Ascending aorta (tissue), 2 donors: ENCODE measurements around the gene VDAC1. TPM values are rescaled to one million over a fixed set of nuclear protein-coding genes. Genes with fewer than 3 reads are reported as not detected.

Source experiments
- DNase-seq, 2 donors: peaks; one replicate each; pipeline ENCODE4 v3.0.0-alpha.2; 2019; ENCODE audit warnings: low spot score in 2 of 2
- H3K27ac ChIP-seq, 2 donors: fragments of 200-600 bp; sonication (generic); one replicate each; pipeline ENCODE4 v1.5.1; 2016 to 2017; ENCODE audit warnings: mild to moderate bottlenecking in 1 of 2
- H3K27me3 ChIP-seq: fragments of 200-600 bp; sonication (generic); one replicate; pipeline ENCODE4 v1.5.1; 2017
- H3K36me3 ChIP-seq, 2 donors: fragments of 200-600 bp; sonication (generic); one replicate each; pipeline ENCODE4 v1.5.1; 2016
- H3K4me1 ChIP-seq, 2 donors: fragments of 200-600 bp; sonication (generic); one replicate each; pipeline ENCODE4 v1.5.1; 2016 to 2017; ENCODE audit warnings: mild to moderate bottlenecking in 1 of 2
- H3K4me3 ChIP-seq, 2 donors: fragments of 200-600 bp; sonication (generic); one replicate each; pipeline ENCODE4 v1.5.1; 2016 to 2017; ENCODE audit warnings: mild to moderate bottlenecking in 1 of 2
- H3K9me3 ChIP-seq, 2 donors: fragments of 200-600 bp; sonication (generic); one replicate each; pipeline ENCODE4 v1.5.1; 2016
- CTCF ChIP-seq, 3 experiments: fragments of 200-600 bp in 2 of 3; fragments of 450-650 bp in 1 of 3; sonication (generic) in 2 of 3; IDR thresholded peaks; one replicate each; pipeline ENCODE4 v1.5.1; 2016 to 2019; ENCODE audit warnings: antibody characterized with exemption in 3 of 3, mild to moderate bottlenecking in 1 of 3, moderate library complexity in 1 of 3
- intact Hi-C: fragments of 100-400 bp; cut with DNase I; formaldehyde crosslinking; loops from one replicate; pipeline ENCODE4 v1.15.1; 2023
- total RNA-seq: library from RNA; depleted of rRNA; stranded (reverse); fragments of >200 nt; gene quantifications from one replicate; pipeline ENCODE4 v1.1.0, GENCODE V29; 2016

The VDAC1 gene
- total RNA-seq, 1 donor from 2014 or later, result 50.2 TPM

GRCh38 chr5:133943475-133943817, 61.3 kb downstream of the VDAC1 start:
- Histone ChIP-seq H3K4me1 (peaks cover 14 to 19% of the 10 kb centered on the region in 2 donors), H3K9me3 (no peaks in the 10 kb centered on the region), H3K4me3 (no peak overlapping the region), H3K27ac (no peak overlapping the region), H3K27me3 (no peaks in the 10 kb centered on the region), H3K36me3 (no peaks in the 10 kb centered on the region)
- no peak for TF ChIP-seq CTCF (IDR thresholded peaks at IDR 0.05)
- intact Hi-C loops, result no loop called here
- peak in 1 of 2 donors; percentile 41 for DNase-seq

- peak in 1 of 2 donors; percentile 61 for DNase-seq
- Histone ChIP-seq H3K27ac (no peak overlapping the region), H3K4me1 (peaks cover 13 to 16% of the 10 kb centered on the region in 2 donors), H3K27me3 (no peaks in the 10 kb centered on the region), H3K4me3 (no peak overlapping the region), H3K9me3 (no peaks in the 10 kb centered on the region), H3K36me3 (no peaks in the 10 kb centered on the region)
- intact Hi-C loops, result no loop called here
- no peak for TF ChIP-seq CTCF (IDR thresholded peaks at IDR 0.05)
Measured at GRCh38 chr5:133942614-133943474, 61.9 kb downstream of the VDAC1 start.

DNA sequence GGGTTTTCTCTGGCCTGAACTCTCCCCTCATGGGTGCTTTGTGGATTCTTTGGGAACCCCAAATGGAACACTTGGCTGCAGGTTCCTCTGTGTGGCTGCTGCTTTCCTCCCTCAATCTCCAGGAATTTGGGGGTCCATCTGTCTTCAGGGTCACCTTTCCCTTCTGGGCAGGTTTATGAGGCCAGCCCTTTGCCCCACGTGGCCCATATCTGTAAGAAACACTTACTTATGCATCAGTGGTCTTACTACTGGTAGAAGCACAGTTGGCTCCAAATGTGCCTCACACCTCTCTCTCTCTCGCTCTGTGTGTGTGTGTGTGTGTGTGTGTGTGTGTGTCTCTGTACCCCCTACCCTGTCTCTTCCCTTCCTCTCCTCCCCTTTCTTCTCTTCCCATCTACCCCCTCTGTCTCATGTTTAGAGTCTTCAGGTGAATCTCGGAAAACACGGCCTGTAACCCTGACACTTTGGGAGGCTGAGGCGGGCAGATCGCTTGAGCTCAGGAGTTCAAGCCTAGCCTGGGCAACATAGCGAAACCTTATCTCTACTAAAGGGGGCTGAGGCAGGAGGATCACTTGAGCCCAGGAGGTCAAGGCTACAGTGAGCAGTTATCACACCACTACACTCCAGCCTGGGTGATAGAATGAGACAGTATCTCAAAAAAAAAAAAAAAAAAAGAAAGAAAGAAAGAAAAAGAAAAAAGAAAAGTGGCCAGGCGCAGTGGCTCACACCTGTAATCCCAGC, 63.1 kb downstream of the VDAC1 start:
- intact Hi-C loops, result no loop called here
- peaks cover 3 to 6% of the 10 kb centered on the region in 2 donors for H3K4me1 ChIP-seq
- H3K27me3 ChIP-seq, result no peaks in the 10 kb centered on the region
- no peak overlapping the region for H3K27ac ChIP-seq
- no peaks in the 10 kb centered on the region for H3K36me3 ChIP-seq
- DNase-seq, result peak in 1 of 2 donors; percentile 21
- H3K4me3 ChIP-seq, result no peak overlapping the region
- no peaks in the 10 kb centered on the region for H3K9me3 ChIP-seq
- TF ChIP-seq CTCF (IDR thresholded peaks at IDR 0.05), result no peak

GRCh38 chr5:133939668-133940067, 65.1 kb downstream of the VDAC1 start:
- H3K4me1 ChIP-seq, result no peaks in the 10 kb centered on the region
- no peak for DNase-seq
- no peaks in the 10 kb centered on the region for H3K27me3 ChIP-seq
- no peak overlapping the region for H3K27ac ChIP-seq
- no peak for TF ChIP-seq CTCF (IDR thresholded peaks at IDR 0.05)
- intact Hi-C loops, result no loop called here
- H3K4me3 ChIP-seq, result no peak overlapping the region
- H3K9me3 ChIP-seq, result no peaks in the 10 kb centered on the region
- H3K36me3 ChIP-seq, result no peaks in the 10 kb centered on the region

GRCh38 chr5:133938929-133939328, 65.8 kb downstream of the VDAC1 start:
- H3K4me1 ChIP-seq, result peaks cover 0 to 5% of the 10 kb centered on the region in 2 donors
- H3K27ac ChIP-seq, result no peak overlapping the region
- H3K9me3 ChIP-seq, result no peaks in the 10 kb centered on the region
- no peak for TF ChIP-seq CTCF (IDR thresholded peaks at IDR 0.05)
- no peak overlapping the region for H3K4me3 ChIP-seq
- intact Hi-C loops, result no loop called here
- H3K27me3 ChIP-seq, result no peaks in the 10 kb centered on the region
- no peaks in the 10 kb centered on the region for H3K36me3 ChIP-seq
- no peak for DNase-seq
